Measurements from ENCODE around the gene SMAD5. TPM values are rescaled to one million over a fixed set of nuclear protein-coding genes. Genes with fewer than 3 reads are reported as not detected.

Gene SMAD5
- total RNA-seq, 4 donors from 2014 or later, result 35.6 to 62.7 (median 51.7) TPM

- 92 to 95% methylated on average over 4 to 6 of the region's 6 CpGs for WGBS, 2 donors (ENCODE audit: low coverage in 1 of 2)
- no peak for ATAC-seq
These were observed 99.7 kb downstream of the SMAD5 start for GRCh38 chr5:136232316-136232715.

More at GRCh38 chr5:136232316-136232715, 99.7 kb downstream of the SMAD5 start:
- Histone ChIP-seq H3K36me3 (no peaks in the 10 kb centered on the region), H3K27me3 (peaks cover 13% of the 10 kb centered on the region), H3K4me1 (no peaks in the 10 kb centered on the region), H3K27ac (no peak overlapping the region), H3K9me3 (no peaks in the 10 kb centered on the region), H3K4me3 (no peak overlapping the region)
- TF ChIP-seq EP300 (IDR thresholded peaks at IDR 0.05) (no peak), CTCF (IDR thresholded peaks at IDR 0.05) (no peak), POLR2AphosphoS5 (IDR thresholded peaks at IDR 0.05) (no peak), POLR2A (IDR thresholded peaks at IDR 0.05) (no peak)

Small RNA genes lying within 50 kb of the gene (small RNA-seq; reads per million reads assigned to genes)
- gene RF02173 (0 reads per million in 4 donors), gene RF02175 (0 reads per million in 4 donors), gene RF02176 (0 reads per million in 4 donors)

Other genes starting within 250 kb of the SMAD5 start
- gene IL9, start 237.0 kb upstream of the SMAD5 start, total RNA-seq, result not detected
- not detected for gene LECT2, start 177.9 kb upstream of the SMAD5 start, total RNA-seq
- 100 to 1,000 TPM in 3 of 4 donors, 10 to 100 TPM in 1; 29.0 to 159 (median 112) TPM for gene TGFBI, start 103.9 kb upstream of the SMAD5 start, total RNA-seq
- not detected for gene SMIM32, start 60.3 kb downstream of the SMAD5 start, total RNA-seq
- gene TRPC7, start 232.7 kb downstream of the SMAD5 start, total RNA-seq, result not detected

Measured in gastroesophageal sphincter (tissue), 4 donors.